IMR-90 (cell line): ENCODE data around the gene GORASP1. TPM values are rescaled to one million over a fixed set of nuclear protein-coding genes. Genes with fewer than 3 reads are reported as not detected.

Experiments used
- ATAC-seq: fragments of 200-7000 bp; cut with Tn5 transposase; 2 replicates; pipeline ENCODE4 v1.9.1; 2020; ENCODE audit warnings: low read depth, mild to moderate bottlenecking, moderate library complexity
- BruUV-seq: library from RNA; stranded (reverse); fragments of 400-500 nt; replicated peaks from 2 replicates; lab custom pipeline; 2021; lab: Mats Ljungman, UMichigan
- CTCF ChIA-PET: fragments of 300-600 bp; formaldehyde crosslinking; extraction: SDS; loops from one replicate; lab custom pipeline; 2021; ENCODE audit warnings: antibody characterized with exemption; lab: Yijun Ruan, JAX
- POLR2A ChIA-PET: fragments of 300-600 bp; sonication (Branson Sonifier 250); formaldehyde crosslinking; loops from one replicate; lab custom pipeline; 2022; ENCODE audit warnings: antibody characterized with exemption; ENCODE audit not compliant: unreplicated experiment; lab: Charles Lee
- DNase-seq: peaks from one replicate; pipeline ENCODE4 v3.0.0; 2013
- H2AFZ ChIP-seq: replicated peaks from 2 replicates; pipeline ENCODE3; 2013; ENCODE audit warnings: low read length, mild to moderate bottlenecking; ENCODE audit not compliant: poor library complexity
- H2AK5ac ChIP-seq: 2 replicates; pipeline ENCODE4 v1.6.1; 2013; ENCODE audit warnings: low read depth, low read length, inconsistent platforms
- H2AK9ac ChIP-seq: replicated peaks from 2 replicates; pipeline ENCODE3; 2013; ENCODE audit warnings: mild to moderate bottlenecking, low read depth, low read length, moderate library complexity; ENCODE audit not compliant: poor library complexity
- H2BK120ac ChIP-seq: 2 replicates; pipeline ENCODE4 v1.6.1; 2013; ENCODE audit warnings: low read depth, low read length, inconsistent platforms
- H2BK15ac ChIP-seq: 3 replicates; pipeline ENCODE4 v1.6.1; 2013; ENCODE audit warnings: low read depth, low read length, inconsistent platforms
- H2BK20ac ChIP-seq: 2 replicates; pipeline ENCODE4 v1.6.1; 2013; ENCODE audit warnings: low read depth, mild to moderate bottlenecking, inconsistent platforms, low read length, moderate library complexity
- H2BK5ac ChIP-seq: 2 replicates; pipeline ENCODE4 v1.6.1; 2013; ENCODE audit warnings: mild to moderate bottlenecking, low read depth, low read length, inconsistent platforms; ENCODE audit not compliant: poor library complexity, severe bottlenecking
- H3K14ac ChIP-seq: replicated peaks from 2 replicates; pipeline ENCODE4 v1.6.1; 2013; ENCODE audit warnings: low read depth, low read length, inconsistent platforms
- H3K18ac ChIP-seq: 2 replicates; pipeline ENCODE4 v1.6.1; 2013; ENCODE audit warnings: low read depth, low read length, control low read depth
- H3K23ac ChIP-seq: 2 replicates; pipeline ENCODE4 v1.6.1; 2013; ENCODE audit warnings: low read depth, low read length, inconsistent platforms
- H3K27ac ChIP-seq: 2 replicates; pipeline ENCODE4 v1.5.1; 2013; ENCODE audit warnings: mild to moderate bottlenecking, control low read depth, low read length; ENCODE audit not compliant: insufficient read depth
- H3K27me3 ChIP-seq: 2 replicates; pipeline ENCODE4 v1.6.1; 2013; ENCODE audit warnings: low read length; ENCODE audit not compliant: control insufficient read depth, insufficient read depth
- H3K36me3 ChIP-seq: 2 replicates; pipeline ENCODE4 v1.6.1; 2013; ENCODE audit warnings: low read length, mixed read lengths; ENCODE audit not compliant: control insufficient read depth, insufficient read depth
- H3K4ac ChIP-seq: 2 replicates; pipeline ENCODE4 v1.6.1; 2013; ENCODE audit warnings: low read depth, low read length, inconsistent platforms
- H3K4me1 ChIP-seq: 2 replicates; pipeline ENCODE4 v1.6.1; 2013; ENCODE audit warnings: low read length, mixed read lengths; ENCODE audit not compliant: control insufficient read depth, insufficient read depth
- H3K4me2 ChIP-seq: 2 replicates; pipeline ENCODE4 v1.6.1; 2013; ENCODE audit warnings: low read depth, mild to moderate bottlenecking, control low read depth, low read length, moderate library complexity
- H3K4me3 ChIP-seq: 2 replicates; pipeline ENCODE4 v1.5.1; 2013; ENCODE audit warnings: low read depth, mild to moderate bottlenecking, control low read depth, low read length, moderate library complexity; ENCODE audit not compliant: insufficient read depth
- H3K56ac ChIP-seq: 2 replicates; pipeline ENCODE4 v1.6.1; 2013; ENCODE audit warnings: low read length, inconsistent platforms; ENCODE audit not compliant: insufficient read depth; ENCODE audit errors: extremely low read depth
- H3K79me1 ChIP-seq, 2 experiments: 2 replicates each; pipeline ENCODE4 v1.6.1; 2013; ENCODE audit warnings: low read length in 2 of 2, inconsistent platforms in 1 of 2, low read depth in 1 of 2
- H3K9ac ChIP-seq: 2 replicates; pipeline ENCODE4 v1.6.1; 2013; ENCODE audit warnings: low read depth, low read length, control low read depth
- H3K9me1 ChIP-seq: 2 replicates; pipeline ENCODE4 v1.6.1; 2013; ENCODE audit warnings: low read length, inconsistent platforms; ENCODE audit not compliant: insufficient read depth
- H3K9me3 ChIP-seq: 2 replicates; pipeline ENCODE4 v1.6.1; 2013; ENCODE audit warnings: low read length; ENCODE audit not compliant: control insufficient read depth, insufficient read depth
- H4K20me1 ChIP-seq: 2 replicates; pipeline ENCODE4 v1.6.1; 2013; ENCODE audit warnings: low read length, inconsistent platforms; ENCODE audit not compliant: insufficient read depth
- H4K5ac ChIP-seq: 2 replicates; pipeline ENCODE4 v1.6.1; 2013; ENCODE audit warnings: mild to moderate bottlenecking, low read depth, low read length, control low read depth
- H4K8ac ChIP-seq, 2 experiments: 2 replicates each; pipeline ENCODE4 v1.6.1; 2013; ENCODE audit warnings: low read depth in 2 of 2, low read length in 2 of 2, control low read depth in 1 of 2, inconsistent platforms in 1 of 2
- H4K91ac ChIP-seq: 2 replicates; pipeline ENCODE4 v1.6.1; 2013; ENCODE audit warnings: low read depth, low read length, inconsistent platforms; ENCODE audit not compliant: insufficient read depth
- BHLHE40 ChIP-seq: fragments of 150-350 bp; IDR thresholded peaks from 2 replicates; pipeline ENCODE4 v1.6.1; 2016; ENCODE audit warnings: mild to moderate bottlenecking, low read depth, low read length
- CEBPB ChIP-seq: IDR thresholded peaks from 2 replicates; pipeline ENCODE4 v1.6.1; 2012; ENCODE audit warnings: low read depth, low read length, improper control_type of control experiment
- CHD1 ChIP-seq: IDR thresholded peaks from 2 replicates; pipeline ENCODE4 v1.6.1; 2012; ENCODE audit warnings: low read depth, low read length, improper control_type of control experiment
- MAFK ChIP-seq: IDR thresholded peaks from 2 replicates; pipeline ENCODE4 v1.6.1; 2012; ENCODE audit warnings: low read depth, low read length, improper control_type of control experiment
- MAZ ChIP-seq: IDR thresholded peaks from 2 replicates; pipeline ENCODE4 v1.6.1; 2012; ENCODE audit warnings: low read depth, mild to moderate bottlenecking, low read length, improper control_type of control experiment, moderate library complexity, borderline replicate concordance
- MXI1 ChIP-seq: IDR thresholded peaks from 2 replicates; pipeline ENCODE4 v1.6.1; 2012; ENCODE audit warnings: low read depth, mild to moderate bottlenecking, low read length, moderate library complexity, borderline replicate concordance
- NFE2L2 ChIP-seq: fragments of 150-350 bp; IDR thresholded peaks from 2 replicates; pipeline ENCODE4 v1.6.1; 2016; ENCODE audit warnings: low read depth, mild to moderate bottlenecking, low read length
- POLR2A ChIP-seq: IDR thresholded peaks from 2 replicates; pipeline ENCODE4 v1.6.1; 2012; ENCODE audit warnings: mild to moderate bottlenecking, low read depth, low read length
- RCOR1 ChIP-seq: IDR thresholded peaks from 2 replicates; pipeline ENCODE4 v1.6.1; 2012; ENCODE audit warnings: mild to moderate bottlenecking, low read length, improper control_type of control experiment; ENCODE audit not compliant: insufficient replicate concordance
- RFX5 ChIP-seq: IDR thresholded peaks from 2 replicates; pipeline ENCODE4 v1.8.0; 2012; ENCODE audit warnings: low read depth, mild to moderate bottlenecking, low read length, moderate library complexity
- SMC3 ChIP-seq: fragments of 150-350 bp; IDR thresholded peaks from 2 replicates; pipeline ENCODE4 v1.6.1; 2016; ENCODE audit warnings: low read depth, mild to moderate bottlenecking, antibody characterized with exemption, low read length, moderate library complexity
- WGBS, 2 experiments: methylation state at CpG; one replicate each; pipeline versions ENCODE4 v1.1.5 to v1.1.7; 2013; ENCODE audit warnings: missing lambda C conversion rate in 2 of 2; ENCODE audit not compliant: insufficient read length in 1 of 2; ENCODE audit errors: extremely low coverage in 2 of 2; 5-methylcytosine and 5-hydroxymethylcytosine counted together
- dilution Hi-C: fragments of 300-500 bp; cut with HindIII; formaldehyde crosslinking; loops from one replicate; pipeline ENCODE4 v1.14.3; 2018; ENCODE audit warnings: low sequenced_read_pairs; ENCODE audit not compliant: unreplicated experiment
- in situ Hi-C: fragments of 300-500 bp; cut with MboI; formaldehyde crosslinking; loops from 3 replicates; pipeline ENCODE4 v1.14.3; 2019; ENCODE audit warnings: low sequenced_read_pairs, inconsistent platforms, mixed read lengths
- intact Hi-C: fragments of 100-400 bp; cut with micrococcal nuclease; formaldehyde crosslinking; loops from 2 replicates; pipeline ENCODE4 v1.10.0; 2022
- polyA plus RNA-seq, 3 experiments: library from polyadenylated mRNA; depleted of rRNA; stranded (reverse); fragments of >200 nt; gene quantifications; 2 replicates each; pipeline ENCODE4 v1.2.3, GENCODE V29; 2012; ENCODE audit warnings: low replicate concordance in 1 of 3
- total RNA-seq: library from RNA; depleted of rRNA; stranded (reverse); fragments of >200 nt; gene quantifications from 2 replicates; pipeline ENCODE4 v1.2.3, GENCODE V29; 2012
- TF ChIP-seq, protein P1 (sequence below): fragments of 150-350 bp; IDR thresholded peaks from 2 replicates; pipeline ENCODE4 v1.6.1; 2017; ENCODE audit warnings: mild to moderate bottlenecking, antibody characterized with exemption, low read length, low read depth
- TF ChIP-seq, protein P2 (sequence below): fragments of 150-350 bp; IDR thresholded peaks from 2 replicates; pipeline ENCODE4 v1.6.1; 2016; ENCODE audit warnings: low read depth, mild to moderate bottlenecking, low read length, moderate library complexity, borderline replicate concordance
- TF ChIP-seq, protein P3 (sequence below): conservative IDR thresholded peaks from 2 replicates; pipeline ENCODE4 v1.5.1; 2012; ENCODE audit warnings: mild to moderate bottlenecking, low read depth, low read length, improper control_type of control experiment

GORASP1 gene
- total and polyA plus RNA-seq, 2 of the 4 experiments (the other 2 are of a cell fraction), result 35.0 to 56.6 TPM

DNA sequence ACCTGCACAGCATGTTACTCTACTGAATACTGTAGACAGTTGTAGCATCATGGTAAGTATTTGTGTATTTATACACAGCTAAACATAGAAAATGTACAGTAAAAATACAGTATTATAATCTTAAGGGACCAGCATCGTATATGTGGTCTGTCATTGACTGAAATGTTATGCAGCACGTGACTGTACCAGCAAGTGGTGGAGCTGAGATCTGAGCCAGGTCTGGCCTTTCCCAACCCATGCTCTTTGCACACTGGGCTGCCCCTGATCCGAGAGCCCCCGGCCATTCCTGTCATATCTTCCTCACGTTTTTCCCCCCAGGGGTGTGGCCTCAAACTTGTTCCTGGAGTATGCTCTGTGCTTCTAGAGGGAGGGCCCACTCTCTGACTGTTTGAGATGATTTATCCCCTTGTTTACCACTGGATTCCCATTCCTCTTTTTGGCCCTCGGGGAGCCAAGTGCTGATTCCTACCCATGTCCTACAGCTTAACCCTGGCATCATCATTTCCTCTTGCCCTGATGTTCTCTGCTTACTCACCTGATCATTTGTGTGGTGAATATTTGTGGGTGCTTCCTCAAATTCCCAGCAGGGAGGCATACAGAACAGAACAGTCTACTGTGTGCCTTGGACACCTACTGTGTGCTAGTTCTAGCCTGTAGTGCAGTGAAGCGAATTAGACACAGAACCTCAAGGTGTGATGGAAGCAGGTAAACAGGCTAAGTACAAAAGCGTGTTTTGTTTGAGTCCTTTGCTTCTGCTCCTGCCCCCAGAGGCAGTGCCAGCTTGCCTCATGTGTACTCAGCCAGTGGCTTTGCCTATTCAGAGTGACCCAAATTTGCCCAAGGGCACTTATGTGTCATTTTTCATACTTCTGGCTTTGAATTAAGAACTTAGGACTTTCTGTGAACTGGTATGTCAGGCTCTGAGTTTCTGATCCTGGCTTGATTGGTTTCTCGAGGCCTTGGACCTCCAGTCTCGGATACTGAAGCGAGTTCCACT is 25.0 kb upstream of the GORASP1 start:
- H3K4ac ChIP-seq, result no peak overlapping the region
- H2BK5ac ChIP-seq, result no peak overlapping the region
- BruUV-seq, result no TSS peak
- H4K5ac ChIP-seq, result no peak overlapping the region
- no peak overlapping the region for H3K9ac ChIP-seq
- no peak overlapping the region for H3K14ac ChIP-seq
- H3K56ac ChIP-seq, result no peak overlapping the region
- H4K91ac ChIP-seq, result no peak overlapping the region
- WGBS, 2 experiments, result 87% methylated on average over 4 of the region's 11 CpGs; no CpG with 5 or more reads in 1 of the 2 experiments
- DNase-seq (no peak), ATAC-seq (no peak)
- no peak overlapping the region for H3K4me2 ChIP-seq
- H2BK120ac ChIP-seq, result no peak overlapping the region
- H3K36me3 ChIP-seq, result no peaks in the 10 kb centered on the region
- in situ Hi-C loops (no loop called here), intact Hi-C loops (no loop called here), dilution Hi-C loops (no loop called here)
- no peaks in the 10 kb centered on the region for H3K27me3 ChIP-seq
- no peaks in the 10 kb centered on the region for H3K9me3 ChIP-seq
- H3K9me1 ChIP-seq, result peaks cover 6% of the 10 kb centered on the region; the same call in 1 of the 2 replicates
- no peaks in the 10 kb centered on the region for H4K20me1 ChIP-seq
- H2AK5ac ChIP-seq, result no peak overlapping the region
- no peak overlapping the region for H3K27ac ChIP-seq
- no peak overlapping the region for H3K18ac ChIP-seq
- H2BK15ac ChIP-seq, result no peak overlapping the region
- ChIA-PET CTCF (no interaction called here), POLR2A (no interaction called here)
- H3K4me3 ChIP-seq, result no peak overlapping the region
- no peaks in the 10 kb centered on the region for H3K4me1 ChIP-seq
- no peak overlapping the region for H2BK20ac ChIP-seq
- no peak overlapping the region for H2AFZ ChIP-seq
- H4K8ac ChIP-seq, result no peak overlapping the region
- no peak overlapping the region for H3K23ac ChIP-seq
- no peak overlapping the region for H2AK9ac ChIP-seq
- no peaks in the 10 kb centered on the region for H3K79me1 ChIP-seq
- TF ChIP-seq, protein P1, sequence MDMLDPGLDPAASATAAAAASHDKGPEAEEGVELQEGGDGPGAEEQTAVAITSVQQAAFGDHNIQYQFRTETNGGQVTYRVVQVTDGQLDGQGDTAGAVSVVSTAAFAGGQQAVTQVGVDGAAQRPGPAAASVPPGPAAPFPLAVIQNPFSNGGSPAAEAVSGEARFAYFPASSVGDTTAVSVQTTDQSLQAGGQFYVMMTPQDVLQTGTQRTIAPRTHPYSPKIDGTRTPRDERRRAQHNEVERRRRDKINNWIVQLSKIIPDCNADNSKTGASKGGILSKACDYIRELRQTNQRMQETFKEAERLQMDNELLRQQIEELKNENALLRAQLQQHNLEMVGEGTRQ, result no peak
- TF ChIP-seq, protein P2, sequence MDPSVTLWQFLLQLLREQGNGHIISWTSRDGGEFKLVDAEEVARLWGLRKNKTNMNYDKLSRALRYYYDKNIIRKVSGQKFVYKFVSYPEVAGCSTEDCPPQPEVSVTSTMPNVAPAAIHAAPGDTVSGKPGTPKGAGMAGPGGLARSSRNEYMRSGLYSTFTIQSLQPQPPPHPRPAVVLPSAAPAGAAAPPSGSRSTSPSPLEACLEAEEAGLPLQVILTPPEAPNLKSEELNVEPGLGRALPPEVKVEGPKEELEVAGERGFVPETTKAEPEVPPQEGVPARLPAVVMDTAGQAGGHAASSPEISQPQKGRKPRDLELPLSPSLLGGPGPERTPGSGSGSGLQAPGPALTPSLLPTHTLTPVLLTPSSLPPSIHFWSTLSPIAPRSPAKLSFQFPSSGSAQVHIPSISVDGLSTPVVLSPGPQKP, result no peak
- TF ChIP-seq MAFK, result no peak
- no peak for TF ChIP-seq MXI1
- no peak for TF ChIP-seq POLR2A
- no peak for TF ChIP-seq CHD1
- TF ChIP-seq, protein P3, sequence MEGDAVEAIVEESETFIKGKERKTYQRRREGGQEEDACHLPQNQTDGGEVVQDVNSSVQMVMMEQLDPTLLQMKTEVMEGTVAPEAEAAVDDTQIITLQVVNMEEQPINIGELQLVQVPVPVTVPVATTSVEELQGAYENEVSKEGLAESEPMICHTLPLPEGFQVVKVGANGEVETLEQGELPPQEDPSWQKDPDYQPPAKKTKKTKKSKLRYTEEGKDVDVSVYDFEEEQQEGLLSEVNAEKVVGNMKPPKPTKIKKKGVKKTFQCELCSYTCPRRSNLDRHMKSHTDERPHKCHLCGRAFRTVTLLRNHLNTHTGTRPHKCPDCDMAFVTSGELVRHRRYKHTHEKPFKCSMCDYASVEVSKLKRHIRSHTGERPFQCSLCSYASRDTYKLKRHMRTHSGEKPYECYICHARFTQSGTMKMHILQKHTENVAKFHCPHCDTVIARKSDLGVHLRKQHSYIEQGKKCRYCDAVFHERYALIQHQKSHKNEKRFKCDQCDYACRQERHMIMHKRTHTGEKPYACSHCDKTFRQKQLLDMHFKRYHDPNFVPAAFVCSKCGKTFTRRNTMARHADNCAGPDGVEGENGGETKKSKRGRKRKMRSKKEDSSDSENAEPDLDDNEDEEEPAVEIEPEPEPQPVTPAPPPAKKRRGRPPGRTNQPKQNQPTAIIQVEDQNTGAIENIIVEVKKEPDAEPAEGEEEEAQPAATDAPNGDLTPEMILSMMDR, result no peak
- no peak for TF ChIP-seq NFE2L2
- TF ChIP-seq SMC3, result no peak
- no peak for TF ChIP-seq BHLHE40
- TF ChIP-seq MAZ, result no peak
- TF ChIP-seq CEBPB, result no peak
- no peak for TF ChIP-seq RFX5
- TF ChIP-seq RCOR1, result no peak
